H1 (cell line): Measurements from ENCODE around the gene SEMA3G. TPM values are rescaled to one million over a fixed set of nuclear protein-coding genes. Genes with fewer than 3 reads are reported as not detected.

ENCODE experiments used
- ASH2L ChIP-seq: fragments of 200-600, 300-600 bp; sonication (generic); IDR thresholded peaks from one replicate; pipeline ENCODE4 v1.7.1; 2017; ENCODE audit warnings: low read length
- EZH2 ChIP-seq: fragments of 200-600 bp; sonication (generic); IDR thresholded peaks from 2 replicates; pipeline ENCODE4 v1.7.1; 2012; ENCODE audit warnings: low read depth, mild to moderate bottlenecking, moderate library complexity, low read length, inconsistent platforms; ENCODE audit not compliant: severe bottlenecking
- KDM4A ChIP-seq: IDR thresholded peaks from one replicate; pipeline ENCODE4 v1.7.1; 2012; ENCODE audit warnings: low read depth, mild to moderate bottlenecking, moderate library complexity, low read length, inconsistent platforms; ENCODE audit not compliant: severe bottlenecking
- POLR2AphosphoS5 ChIP-seq: IDR thresholded peaks from 2 replicates; pipeline ENCODE4 v1.6.1; 2011; ENCODE audit warnings: low read depth, low read length
- RAD21 ChIP-seq, 2 experiments: IDR thresholded peaks in 1 of 2; conservative IDR thresholded peaks in 1 of 2; 2 replicates each; pipeline ENCODE4 v1.6.1; 2011; ENCODE audit warnings: low read depth in 2 of 2, low read length in 2 of 2, improper control_type of control experiment in 1 of 2, inconsistent platforms in 1 of 2, mild to moderate bottlenecking in 1 of 2, moderate library complexity in 1 of 2
- RBBP5 ChIP-seq: IDR thresholded peaks from 2 replicates; pipeline ENCODE4 v1.7.1; 2012; ENCODE audit warnings: low read depth, mild to moderate bottlenecking, inconsistent platforms, low read length, moderate library complexity, borderline replicate concordance
- TAF7 ChIP-seq: optimal IDR thresholded peaks from 2 replicates; pipeline ENCODE3; 2011; ENCODE audit warnings: low read depth, mild to moderate bottlenecking, inconsistent platforms, low read length, moderate library complexity, borderline replicate concordance
- polyA plus RNA-seq, 7 experiments: library from polyadenylated mRNA; depleted of rRNA in 3 of 7; stranded (reverse) in 5 of 7; unstranded in 2 of 7; fragments of >200 nt in 5 of 7; fragments of 200-250 nt in 2 of 7; gene quantifications; 1 replicate in 5 of 7; 2 replicates in 1 of 7; 4 replicates in 1 of 7; pipeline versions ENCODE4 v1.2.1 to v1.2.3, GENCODE V29; 2011 to 2013; ENCODE audit warnings: missing spikeins in 2 of 7, mixed read lengths in 2 of 7
- total RNA-seq: library from RNA; stranded (reverse); fragmentation: NEBNext Ultra II Directional; extraction: Animal tissue kit (Norgen Biotek cat#: 25700); gene quantifications from 2 replicates; pipeline ENCODE4 v1.2.1, GENCODE V29; 2021

Gene SEMA3G
- total and polyA plus RNA-seq, 2 of the 8 experiments (the other 6 are each of a cell fraction or from before 2014, with no cell fraction given): 0.95 to 1.5 TPM

GRCh38 chr3:52440671-52441070, 4.2 kb downstream of the SEMA3G start (continued):
- TF ChIP-seq RAD21 (IDR thresholded peaks at IDR 0.05 in 1 of 2, conservative IDR thresholded peaks at IDR 0.05 in 1 of 2; ENCODE audit: low read depth in 2 of 2, low read length in 2 of 2): no peak
- TF ChIP-seq KDM4A: no peak
- TF ChIP-seq TAF7: no peak
- no peak for TF ChIP-seq POLR2AphosphoS5
- TF ChIP-seq ASH2L: no peak
- TF ChIP-seq RBBP5: no peak
- no peak for TF ChIP-seq EZH2
